ENCODE data around the gene BECN2. TPM values are rescaled to one million over a fixed set of nuclear protein-coding genes. Genes with fewer than 3 reads are reported as not detected.
"Not testable (repeated sequence)": the region's sequence is repeated elsewhere in the genome, so short reads cannot be mapped to it uniquely, and the experiment has no call there.

The BECN2 gene
- total RNA-seq, 4 donors from 2014 or later: not detected

- Histone ChIP-seq H3K36me3 (no peaks in the 10 kb centered on the region), H3K4me3 (no peak overlapping the region), H3K9me3 (no peaks in the 10 kb centered on the region), H3K4me1 (no peaks in the 10 kb centered on the region), H3K27me3 (no peaks in the 10 kb centered on the region), H3K27ac (no peak overlapping the region)
- TF ChIP-seq POLR2AphosphoS5 (IDR thresholded peaks at IDR 0.05): no peak
- no peak for TF ChIP-seq EP300 (IDR thresholded peaks at IDR 0.05)
- 30 to 43% methylated on average over 2 to 6 of the region's 6 CpGs for WGBS, 2 donors (ENCODE audit: low coverage in 1 of 2)
- no peak for ATAC-seq
These were observed 15.3 kb downstream of the BECN2 start for GRCh38 chr1:241972703-241973369.

GRCh38 chr1:241976229-241976628 is 18.7 kb downstream of the BECN2 start:
- Histone ChIP-seq H3K9me3 (no peaks in the 10 kb centered on the region), H3K27me3 (no peaks in the 10 kb centered on the region), H3K36me3 (no peaks in the 10 kb centered on the region), H3K4me3 (no peak overlapping the region), H3K27ac (no peak overlapping the region), H3K4me1 (no peaks in the 10 kb centered on the region)
- TF ChIP-seq, protein P1, sequence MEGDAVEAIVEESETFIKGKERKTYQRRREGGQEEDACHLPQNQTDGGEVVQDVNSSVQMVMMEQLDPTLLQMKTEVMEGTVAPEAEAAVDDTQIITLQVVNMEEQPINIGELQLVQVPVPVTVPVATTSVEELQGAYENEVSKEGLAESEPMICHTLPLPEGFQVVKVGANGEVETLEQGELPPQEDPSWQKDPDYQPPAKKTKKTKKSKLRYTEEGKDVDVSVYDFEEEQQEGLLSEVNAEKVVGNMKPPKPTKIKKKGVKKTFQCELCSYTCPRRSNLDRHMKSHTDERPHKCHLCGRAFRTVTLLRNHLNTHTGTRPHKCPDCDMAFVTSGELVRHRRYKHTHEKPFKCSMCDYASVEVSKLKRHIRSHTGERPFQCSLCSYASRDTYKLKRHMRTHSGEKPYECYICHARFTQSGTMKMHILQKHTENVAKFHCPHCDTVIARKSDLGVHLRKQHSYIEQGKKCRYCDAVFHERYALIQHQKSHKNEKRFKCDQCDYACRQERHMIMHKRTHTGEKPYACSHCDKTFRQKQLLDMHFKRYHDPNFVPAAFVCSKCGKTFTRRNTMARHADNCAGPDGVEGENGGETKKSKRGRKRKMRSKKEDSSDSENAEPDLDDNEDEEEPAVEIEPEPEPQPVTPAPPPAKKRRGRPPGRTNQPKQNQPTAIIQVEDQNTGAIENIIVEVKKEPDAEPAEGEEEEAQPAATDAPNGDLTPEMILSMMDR (IDR thresholded peaks at IDR 0.05): no peak
- no peak for TF ChIP-seq POLR2AphosphoS5 (IDR thresholded peaks at IDR 0.05)
- TF ChIP-seq POLR2A (IDR thresholded peaks at IDR 0.05): no peak
- no peak for TF ChIP-seq EP300 (IDR thresholded peaks at IDR 0.05)
- ATAC-seq: no peak
- WGBS, 2 donors (ENCODE audit: low coverage in 1 of 2): 64 to 95% methylated on average over 4 to 6 of the region's 6 CpGs

GRCh38 chr1:241979071-241979470 is 21.5 kb downstream of the BECN2 start:
- no peak overlapping the region for H3K27ac ChIP-seq
- no peak overlapping the region for H3K4me3 ChIP-seq
- no peaks in the 10 kb centered on the region for H3K36me3 ChIP-seq
- no peaks in the 10 kb centered on the region for H3K9me3 ChIP-seq
- no peaks in the 10 kb centered on the region for H3K27me3 ChIP-seq
- 69 to 91% methylated on average over 3 to 9 of the region's 18 CpGs for WGBS, 2 donors (ENCODE audit: low coverage in 1 of 2)
- H3K4me1 ChIP-seq: no peaks in the 10 kb centered on the region
- no peak for TF ChIP-seq POLR2AphosphoS5 (IDR thresholded peaks at IDR 0.05)
- TF ChIP-seq POLR2A (IDR thresholded peaks at IDR 0.05): no peak
- TF ChIP-seq, protein P1 (IDR thresholded peaks at IDR 0.05): no peak
- TF ChIP-seq EP300 (IDR thresholded peaks at IDR 0.05): no peak
- ATAC-seq: no peak

- Histone ChIP-seq H3K4me1 (no peaks in the 10 kb centered on the region), H3K27me3 (no peaks in the 10 kb centered on the region), H3K27ac (no peak overlapping the region), H3K4me3 (no peak overlapping the region), H3K9me3 (no peaks in the 10 kb centered on the region), H3K36me3 (no peaks in the 10 kb centered on the region)
- 80 to 100% methylated on average over 1 of the region's 1 CpG for WGBS, 2 donors (ENCODE audit: low coverage in 1 of 2)
- no peak for ATAC-seq
- no peak for TF ChIP-seq EP300 (IDR thresholded peaks at IDR 0.05)
- no peak for TF ChIP-seq POLR2A (IDR thresholded peaks at IDR 0.05)
- TF ChIP-seq, protein P1 (IDR thresholded peaks at IDR 0.05): no peak
- no peak for TF ChIP-seq POLR2AphosphoS5 (IDR thresholded peaks at IDR 0.05)
These were observed 22.4 kb downstream of the BECN2 start for GRCh38 chr1:241979926-241980325.

GRCh38 chr1:241985787-241986186 is 28.2 kb downstream of the BECN2 start:
- no peaks in the 10 kb centered on the region for H3K36me3 ChIP-seq
- H3K27me3 ChIP-seq: no peaks in the 10 kb centered on the region
- ATAC-seq: no peak
- H3K9me3 ChIP-seq: no peaks in the 10 kb centered on the region
- H3K4me1 ChIP-seq: no peaks in the 10 kb centered on the region
- 56 to 71% methylated on average over 6 of the region's 10 CpGs for WGBS, 2 donors (ENCODE audit: low coverage in 1 of 2)
- H3K27ac ChIP-seq: no peak overlapping the region
- TF ChIP-seq POLR2A (IDR thresholded peaks at IDR 0.05) (no peak), EP300 (IDR thresholded peaks at IDR 0.05) (no peak), POLR2AphosphoS5 (IDR thresholded peaks at IDR 0.05) (no peak)
- TF ChIP-seq, protein P1 (IDR thresholded peaks at IDR 0.05): peak in 2 of 4 experiments; percentile 18 to 20
- no peak overlapping the region for H3K4me3 ChIP-seq

GRCh38 chr1:241988389-241988930 is 30.9 kb downstream of the BECN2 start:
- 80 to 83% methylated on average over 9 to 10 of the region's 10 CpGs for WGBS, 2 donors (ENCODE audit: low coverage in 1 of 2)
- ATAC-seq: not testable (repeated sequence)

More at GRCh38 chr1:241988389-241988930, 30.9 kb downstream of the BECN2 start:
- H3K27ac ChIP-seq, H3K9me3 ChIP-seq, H3K4me1 ChIP-seq, H3K36me3 ChIP-seq, H3K27me3 ChIP-seq, H3K4me3 ChIP-seq: not testable (repeated sequence)

Data from gastroesophageal sphincter (tissue), 4 donors.